CD4-positive, alpha-beta memory T cell (primary cell): ENCODE data around the gene POFUT2. TPM values are rescaled to one million over a fixed set of nuclear protein-coding genes. Genes with fewer than 3 reads are reported as not detected.
A peak's percentile ranks its signal among the peaks of the same experiment; 100 is the strongest.

Experiments
- CTCF ChIA-PET: fragments of 350-600 bp; sonication (Branson Sonifier 250); formaldehyde crosslinking; loops from one replicate; lab custom pipeline; 2021; ENCODE audit warnings: inconsistent platforms; ENCODE audit not compliant: partially characterized antibody; lab: Charles Lee
- POLR2A ChIA-PET: fragments of 350-600 bp; sonication (Branson Sonifier 250); formaldehyde crosslinking; loops from one replicate; lab custom pipeline; 2021; ENCODE audit not compliant: partially characterized antibody; lab: Charles Lee
- DNase-seq, 5 donors: peaks; one replicate each; pipeline versions ENCODE4 v3.0.0 to v3.0.0-alpha.2; 2020 to 2022; ENCODE audit warnings: mixed read lengths in 1 of 5
- H3K27ac ChIP-seq: one replicate; pipeline ENCODE4 v1.7.0; 2013; ENCODE audit warnings: low read depth, low read length
- H3K27me3 ChIP-seq: 2 replicates; pipeline ENCODE4 v1.7.0; 2013; ENCODE audit warnings: mild to moderate bottlenecking, low read length, moderate library complexity; ENCODE audit not compliant: insufficient read depth
- H3K36me3 ChIP-seq: 2 replicates; pipeline ENCODE4 v1.7.0; 2013; ENCODE audit warnings: mild to moderate bottlenecking, low read length, moderate library complexity; ENCODE audit not compliant: insufficient read depth
- H3K4me1 ChIP-seq: 2 replicates; pipeline ENCODE4 v1.7.0; 2013; ENCODE audit warnings: mild to moderate bottlenecking, low read length, moderate library complexity; ENCODE audit not compliant: insufficient read depth
- H3K4me3 ChIP-seq, 2 donors: one replicate each; pipeline ENCODE4 v1.7.0; 2013; ENCODE audit warnings: low read length in 2 of 2, mild to moderate bottlenecking in 1 of 2
- H3K9me3 ChIP-seq, 2 donors: one replicate each; pipeline ENCODE4 v1.7.0; 2013; ENCODE audit warnings: low read length in 2 of 2, control low read depth in 1 of 2; ENCODE audit not compliant: control insufficient read depth in 1 of 2
- H3K27ac Mint-ChIP-seq, 7 donors: one replicate each; pipeline ENCODE4 v1.8.0; 2020 to 2021; ENCODE audit warnings: mixed read lengths in 7 of 7, mild to moderate bottlenecking in 6 of 7, inconsistent platforms in 3 of 7, moderate library complexity in 3 of 7
- H3K27me3 Mint-ChIP-seq, 2 donors: one replicate each; pipeline ENCODE4 v1.8.0; 2020 to 2021; ENCODE audit warnings: mixed read lengths in 2 of 2
- H3K36me3 Mint-ChIP-seq, 2 donors: one replicate each; pipeline ENCODE4 v1.8.0; 2020 to 2021; ENCODE audit warnings: mixed read lengths in 2 of 2, inconsistent platforms in 1 of 2, mild to moderate bottlenecking in 1 of 2
- H3K4me1 Mint-ChIP-seq, 4 donors: one replicate each; pipeline ENCODE4 v1.8.0; 2020 to 2021; ENCODE audit warnings: mixed read lengths in 4 of 4, mild to moderate bottlenecking in 1 of 4
- H3K4me3 Mint-ChIP-seq, 8 donors: one replicate each; pipeline ENCODE4 v1.8.0; 2020 to 2021; ENCODE audit warnings: mixed read lengths in 8 of 8, mild to moderate bottlenecking in 7 of 8, moderate library complexity in 6 of 8, inconsistent platforms in 3 of 8
- H3K9me3 Mint-ChIP-seq, 8 donors: one replicate each; pipeline ENCODE4 v1.8.0; 2020 to 2021; ENCODE audit warnings: mixed read lengths in 8 of 8, mild to moderate bottlenecking in 5 of 8, inconsistent platforms in 3 of 8, moderate library complexity in 1 of 8
- intact Hi-C: fragments of 100-400 bp; cut with micrococcal nuclease; formaldehyde crosslinking; loops from one replicate; pipeline ENCODE4 v1.15.1; 2023
- polyA plus RNA-seq, 2 donors: library from polyadenylated mRNA; unstranded; fragments of 300-500 nt; fragmentation: Illumina TruSeq; gene quantifications; one replicate each; pipeline ENCODE4 v1.2.3, GENCODE V29; 2021
- total RNA-seq, 2 experiments: library from RNA; stranded (reverse); gene quantifications; one replicate each; pipeline ENCODE4 v1.2.3, GENCODE V29; 2021

POFUT2 gene
- total and polyA plus RNA-seq, 4 experiments from 2014 or later: 2.8 to 40.8 (median 22.9) TPM

DNA sequence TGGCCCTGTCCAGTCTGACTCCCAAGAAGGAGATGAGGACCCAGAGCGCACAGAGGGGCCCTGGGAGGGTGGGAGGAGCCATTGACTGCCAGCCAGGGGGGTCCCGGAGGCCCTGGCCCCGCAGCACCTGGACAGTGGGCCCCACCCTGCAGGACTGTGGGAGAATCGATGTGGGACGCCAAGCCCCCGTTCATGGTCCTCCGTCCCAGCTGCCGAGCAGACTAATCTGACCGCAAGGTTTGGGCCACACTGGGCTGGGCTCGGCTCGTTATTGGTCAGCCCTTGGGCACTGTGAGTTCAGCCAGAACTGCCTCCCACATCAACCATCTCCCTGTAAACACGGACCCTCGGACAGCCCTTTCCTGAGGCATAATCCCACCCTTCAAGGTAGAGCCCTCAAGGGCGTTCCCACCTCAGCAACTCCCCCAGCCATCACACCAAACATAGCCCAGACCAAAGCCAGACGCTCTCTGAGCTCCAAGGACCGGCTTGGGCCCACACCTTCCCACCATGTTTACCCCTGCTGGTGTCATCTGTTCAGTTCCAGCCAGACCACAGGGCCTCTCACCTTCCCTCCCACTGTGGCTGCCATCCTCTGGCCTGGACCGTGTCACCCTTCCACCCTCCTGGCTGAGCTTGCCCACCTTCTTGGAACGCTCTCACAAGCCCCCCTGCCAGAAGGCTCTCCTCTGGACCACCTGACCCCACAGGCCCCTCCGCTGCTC is 16.2 kb upstream of the POFUT2 start:
- no peak overlapping the region for H3K4me3 Mint-ChIP-seq
- intact Hi-C loops: no loop called here
- peak overlapping the region in 5 of 7 donors; percentile 10 to 86 (median 78) for H3K27ac Mint-ChIP-seq
- H3K27me3 Mint-ChIP-seq: peaks cover under 1 to 3% of the 10 kb centered on the region in 2 donors
- no peaks in the 10 kb centered on the region for H3K9me3 ChIP-seq
- H3K4me1 Mint-ChIP-seq: peaks cover 0 to 3% (median 2%) of the 10 kb centered on the region in 4 donors
- H3K27me3 ChIP-seq: no peaks in the 10 kb centered on the region
- no peak overlapping the region for H3K27ac ChIP-seq
- POLR2A ChIA-PET: no interaction called here
- H3K9me3 Mint-ChIP-seq: no peaks in the 10 kb centered on the region
- CTCF ChIA-PET: no interaction called here
- peaks cover 37% of the 10 kb centered on the region for H3K4me1 ChIP-seq
- H3K36me3 ChIP-seq: no peaks in the 10 kb centered on the region
- H3K4me3 ChIP-seq: no peak overlapping the region
- DNase-seq: no peak
- H3K36me3 Mint-ChIP-seq: no peaks in the 10 kb centered on the region

DNA sequence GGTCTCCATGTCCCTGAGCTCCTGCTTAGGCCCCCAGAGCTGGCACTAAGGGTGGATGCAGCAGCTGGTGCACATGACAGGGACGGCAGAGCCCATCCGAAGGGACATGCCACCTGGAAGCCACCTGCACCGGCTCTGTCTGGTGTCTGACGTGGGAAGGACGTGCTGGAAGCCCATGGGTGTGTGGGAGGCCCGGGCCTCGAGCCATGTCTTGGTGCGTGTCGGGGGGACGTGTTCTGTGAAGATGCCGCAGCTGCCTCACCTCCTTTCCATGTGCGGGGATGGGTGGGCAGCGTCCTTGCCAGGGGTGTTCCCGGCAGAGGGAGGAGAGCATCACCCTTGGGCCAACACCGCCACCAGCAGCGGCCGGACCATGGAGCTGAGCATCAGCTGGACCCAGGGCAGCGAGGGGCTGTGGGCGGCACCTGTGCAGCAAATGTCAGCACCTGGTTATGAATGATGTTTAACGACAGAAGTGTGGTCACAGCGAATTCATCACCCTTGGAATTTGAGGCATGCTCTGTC is 15.5 kb upstream of the POFUT2 start:
- CTCF ChIA-PET: interaction anchor here (2.3 kb wide), 1 partner anchor 11 kb away, joined by 9 read pairs; no protein-coding TSS in a partner anchor

DNA sequence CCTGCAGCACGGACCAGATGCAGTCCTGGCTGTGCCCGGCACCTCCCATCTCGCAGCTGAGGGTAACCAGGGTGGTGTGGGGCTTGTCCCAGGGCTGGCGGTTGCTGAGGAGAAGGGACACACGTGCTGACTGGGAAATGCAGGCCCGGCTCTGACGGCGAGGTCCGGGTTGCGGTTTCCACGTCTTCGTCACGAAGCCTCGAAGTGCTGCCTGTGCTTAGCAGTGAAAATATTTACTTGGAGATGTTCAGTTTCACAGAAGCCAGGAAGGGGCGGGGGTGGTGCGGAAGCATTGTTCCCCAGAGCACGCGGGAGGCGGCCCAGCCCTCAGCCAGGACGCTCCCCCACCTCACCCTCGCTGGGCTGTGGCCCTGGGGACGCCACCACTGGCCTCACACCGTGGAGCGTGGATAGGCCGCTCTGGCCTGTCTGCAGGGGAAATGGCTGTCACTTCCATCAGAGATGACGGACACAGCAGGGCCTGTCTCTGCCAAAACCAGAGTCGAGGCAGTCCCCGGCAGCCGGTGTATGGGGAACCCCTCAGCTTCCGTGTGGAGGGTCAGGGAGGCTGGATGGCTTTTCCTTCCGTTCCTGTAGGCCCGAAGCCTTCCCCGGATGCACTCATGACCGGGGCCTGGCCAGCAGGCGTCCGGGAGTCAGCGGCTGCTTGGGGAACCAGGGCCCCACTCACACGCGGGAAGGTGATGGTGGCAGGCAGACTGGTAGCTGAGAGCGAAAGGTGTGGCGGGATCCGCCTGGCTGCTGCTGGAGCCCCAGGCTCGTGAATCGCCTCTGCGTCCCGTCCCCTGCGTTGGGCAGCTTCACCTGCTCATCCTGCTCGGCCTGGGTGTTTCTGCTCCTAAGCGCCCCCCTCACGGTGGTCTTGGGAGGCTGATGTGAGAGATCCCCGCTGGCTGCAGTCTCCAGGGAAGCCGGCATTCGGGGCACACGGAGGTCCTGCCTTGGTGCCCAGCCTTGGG is 14.7 kb upstream of the POFUT2 start:
- Mint-ChIP-seq H3K9me3 (no peaks in the 10 kb centered on the region), H3K4me1 (peaks cover 0 to 5% (median 3%) of the 10 kb centered on the region in 4 donors), H3K27me3 (peaks cover 0 to 3% of the 10 kb centered on the region in 2 donors), H3K36me3 (no peaks in the 10 kb centered on the region), H3K4me3 (peak overlapping the region in 2 of 8 donors; percentile 25 to 31), H3K27ac (peak overlapping the region; percentile 30 to 93 (median 86))
- Histone ChIP-seq H3K4me3 (no peak overlapping the region), H3K27me3 (no peaks in the 10 kb centered on the region), H3K27ac (peak overlapping the region; percentile 67), H3K4me1 (peaks cover 37% of the 10 kb centered on the region), H3K9me3 (no peaks in the 10 kb centered on the region), H3K36me3 (no peaks in the 10 kb centered on the region)
- DNase-seq: peak; percentile 52 to 80 (median 74)
- POLR2A ChIA-PET: interaction anchor here (0.7 to 1.2 kb wide), 5 partner anchors 9 to 137 kb away, joined by 3 to 6 read pairs (median 3); partner anchors contain the start of gene POFUT2
- intact Hi-C loops: no loop called here
- CTCF ChIA-PET: interaction anchor here (2.3 kb wide), 1 partner anchor 10 kb away, joined by 9 read pairs; no protein-coding TSS in a partner anchor

More for the DNA sequence above, 15.5 kb upstream of the POFUT2 start:
- Mint-ChIP-seq H3K9me3 (no peaks in the 10 kb centered on the region), H3K4me1 (peaks cover 0 to 5% (median 3%) of the 10 kb centered on the region in 4 donors), H3K36me3 (no peaks in the 10 kb centered on the region), H3K4me3 (no peak overlapping the region), H3K27me3 (peaks cover 0 to 3% of the 10 kb centered on the region in 2 donors), H3K27ac (peak overlapping the region in 3 of 7 donors; percentile 6 to 92 (median 91))
- Histone ChIP-seq H3K27me3 (no peaks in the 10 kb centered on the region), H3K4me3 (no peak overlapping the region), H3K36me3 (no peaks in the 10 kb centered on the region), H3K9me3 (no peaks in the 10 kb centered on the region), H3K27ac (peak overlapping the region; percentile 67), H3K4me1 (peaks cover 37% of the 10 kb centered on the region)
- POLR2A ChIA-PET: interaction anchor here (1.1 kb wide), 2 partner anchors 17 to 19 kb away, joined by 3 to 6 read pairs; no protein-coding TSS in a partner anchor
- DNase-seq: no peak
- intact Hi-C loops: no loop called here

DNA sequence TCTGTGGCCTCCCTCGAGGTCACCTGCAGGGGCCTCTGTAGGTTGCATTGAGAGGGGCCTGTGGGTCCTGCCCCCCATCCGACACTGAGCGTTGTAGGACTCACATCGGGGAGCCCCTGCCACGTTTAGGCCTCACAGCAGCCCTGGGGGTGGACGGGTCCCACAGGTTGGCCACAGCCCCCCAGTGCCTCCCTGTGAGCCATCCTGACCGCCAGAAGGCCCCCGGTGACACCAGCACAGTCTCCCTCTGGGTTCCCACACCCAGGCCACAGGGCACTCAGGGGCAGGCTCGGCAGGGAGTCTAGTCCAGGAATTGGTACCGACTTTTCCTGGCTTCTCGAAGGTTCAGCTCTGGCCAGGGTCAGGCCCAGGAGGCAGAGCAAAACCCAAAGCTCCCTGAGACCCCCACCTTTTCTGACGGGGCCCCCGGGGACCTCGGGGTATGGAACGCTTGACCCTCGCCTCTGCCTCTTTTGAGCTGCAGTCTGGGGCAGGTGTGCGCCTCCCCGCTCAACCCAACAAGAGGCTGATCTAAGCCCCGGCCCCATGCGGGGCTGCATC is 13.9 kb upstream of the POFUT2 start:
- H3K36me3 Mint-ChIP-seq: no peaks in the 10 kb centered on the region
- Histone ChIP-seq H3K27me3 (no peaks in the 10 kb centered on the region), H3K9me3 (no peaks in the 10 kb centered on the region), H3K4me1 (peaks cover 37% of the 10 kb centered on the region), H3K27ac (peak overlapping the region; percentile 67), H3K36me3 (no peaks in the 10 kb centered on the region), H3K4me3 (no peak overlapping the region)
- peaks cover 0 to 3% of the 10 kb centered on the region in 2 donors for H3K27me3 Mint-ChIP-seq
- POLR2A ChIA-PET: interaction anchor here (0.7 to 1.2 kb wide), 5 partner anchors 9 to 138 kb away, joined by 3 to 6 read pairs (median 3); partner anchors contain the start of gene POFUT2
- intact Hi-C loops: no loop called here
- H3K27ac Mint-ChIP-seq: peak overlapping the region; percentile 30 to 93 (median 86)
- no peaks in the 10 kb centered on the region for H3K9me3 Mint-ChIP-seq
- peaks cover 0 to 5% (median 3%) of the 10 kb centered on the region in 4 donors for H3K4me1 Mint-ChIP-seq
- DNase-seq: no peak
- no peak overlapping the region for H3K4me3 Mint-ChIP-seq
- CTCF ChIA-PET: interaction anchor here (2.3 kb wide), 1 partner anchor 9 kb away, joined by 9 read pairs; no protein-coding TSS in a partner anchor

DNA sequence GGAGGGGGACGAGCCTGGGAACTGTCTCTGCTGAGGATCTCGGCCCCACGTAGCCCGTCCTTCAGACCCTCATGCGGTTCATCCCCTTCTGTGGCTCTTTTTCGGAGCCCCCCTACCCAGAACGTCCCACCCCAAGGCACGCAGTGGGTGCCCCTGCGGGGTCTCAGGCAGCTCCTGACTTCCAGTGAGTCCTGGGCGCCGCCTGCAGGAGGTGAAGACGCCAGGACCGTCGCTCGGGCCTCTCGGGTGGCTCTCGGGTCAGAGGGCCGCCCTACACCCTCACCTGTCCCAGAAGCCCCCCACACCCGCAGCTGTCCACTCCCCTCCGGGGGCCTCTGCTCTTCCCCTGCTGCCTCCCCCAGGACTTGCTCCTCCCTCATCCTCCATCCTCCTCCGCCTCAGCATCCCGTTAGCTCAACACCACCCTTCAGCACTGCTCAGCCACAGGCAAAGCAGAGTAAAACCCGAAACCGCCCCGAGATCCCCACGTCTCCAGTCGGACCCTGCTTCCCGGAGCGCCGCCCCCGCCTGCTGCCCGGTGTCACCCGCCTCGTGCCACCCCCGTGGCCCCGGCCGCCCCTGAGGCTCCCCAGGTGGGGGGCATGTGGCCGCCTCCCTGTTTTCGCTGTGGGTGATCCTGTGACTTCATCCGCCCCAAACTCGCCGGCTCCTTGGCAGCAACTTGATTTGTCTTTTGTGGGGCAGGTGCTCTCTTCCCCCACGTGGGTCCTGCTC is 13.3 kb upstream of the POFUT2 start:
- Histone ChIP-seq H3K27me3 (no peaks in the 10 kb centered on the region), H3K36me3 (no peaks in the 10 kb centered on the region), H3K9me3 (no peaks in the 10 kb centered on the region), H3K27ac (peak overlapping the region; percentile 67), H3K4me3 (no peak overlapping the region), H3K4me1 (peaks cover 37% of the 10 kb centered on the region)
- CTCF ChIA-PET: interaction anchor here (2.3 kb wide), 1 partner anchor 8 kb away, joined by 9 read pairs; no protein-coding TSS in a partner anchor
- Mint-ChIP-seq H3K4me3 (no peak overlapping the region), H3K9me3 (no peaks in the 10 kb centered on the region), H3K4me1 (peaks cover 0 to 5% (median 2%) of the 10 kb centered on the region in 4 donors), H3K27ac (peak overlapping the region in 3 of 7 donors; percentile 52 to 68 (median 60)), H3K36me3 (no peaks in the 10 kb centered on the region), H3K27me3 (peaks cover 0 to 1% of the 10 kb centered on the region in 2 donors)
- intact Hi-C loops: no loop called here
- POLR2A ChIA-PET: interaction anchor here (0.8 to 1.2 kb wide), 3 partner anchors 8 to 139 kb away, joined by 3 read pairs; no protein-coding TSS in a partner anchor
- DNase-seq: no peak
